Activated CD8-positive, alpha-beta memory T cell treated with anti-CD3 and anti-CD28 coated beads, Interleukin-2, amount 50 U/mL, for 24 hours (primary cell): ENCODE measurements around the gene RPL12.
A peak's percentile ranks its signal among the peaks of the same experiment; 100 is the strongest.

Experiments
- DNase-seq: peaks from one replicate; pipeline ENCODE4 v3.0.0-alpha.2; 2020; ENCODE audit errors: extremely low read depth

Gene RPL12

DNA sequence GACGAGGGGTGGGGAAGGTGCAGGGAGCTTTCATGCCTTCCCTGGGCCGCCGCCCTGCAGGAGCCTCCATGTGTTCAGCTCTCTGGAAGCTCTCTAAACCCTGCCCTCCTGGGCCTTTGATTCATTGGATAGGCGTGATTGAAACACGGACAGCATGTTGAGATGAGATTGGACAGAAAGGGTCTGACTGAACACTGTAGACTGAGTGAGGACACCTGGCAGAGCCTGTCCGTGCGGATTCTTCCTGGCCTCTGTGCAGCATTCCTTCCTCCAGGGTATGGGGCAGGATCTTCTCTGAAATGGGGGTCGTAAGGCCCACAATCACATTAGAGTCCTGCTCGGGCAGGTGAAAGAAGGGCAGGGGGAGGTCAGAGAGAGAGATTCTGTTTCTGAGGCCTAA lies 12.8 kb downstream of the RPL12 start:
- no peak for DNase-seq

DNA sequence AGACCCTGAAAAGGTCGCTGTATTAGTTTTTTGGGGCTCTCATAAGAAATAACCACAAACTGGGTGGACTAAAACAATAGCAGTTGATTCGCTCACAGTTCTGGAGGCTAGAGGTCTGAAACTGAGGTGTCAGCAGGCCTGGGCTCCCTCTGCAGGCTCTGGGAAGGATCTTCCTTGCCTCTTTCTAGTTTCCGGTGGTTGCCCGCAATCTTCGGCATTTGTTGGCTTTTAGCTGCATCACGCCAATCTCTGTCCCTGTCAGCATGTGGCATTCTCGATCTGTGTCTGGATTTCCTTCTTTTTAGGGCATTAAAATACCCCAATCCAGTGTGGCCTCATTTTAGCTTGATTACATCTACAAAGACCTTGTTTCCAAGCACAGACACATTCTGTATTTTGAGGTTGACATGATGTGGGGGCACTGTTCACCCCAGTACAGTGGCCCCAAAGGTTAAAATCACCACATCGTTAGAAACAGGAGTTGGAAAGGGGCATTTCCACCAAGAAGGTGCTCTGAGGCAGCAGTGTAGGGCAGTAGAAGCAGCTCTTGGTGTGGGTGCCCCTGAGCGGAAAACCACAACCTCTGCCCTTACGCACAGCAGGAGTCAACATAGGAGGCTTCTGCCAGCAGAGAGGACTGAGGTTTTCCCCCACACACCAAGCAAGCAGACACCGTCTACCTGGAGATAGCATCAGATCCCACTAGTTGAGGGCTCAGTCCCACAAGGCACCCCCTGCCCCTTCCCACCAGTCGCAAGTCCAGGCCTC lies 13.5 kb downstream of the RPL12 start:
- DNase-seq, result no peak

DNA sequence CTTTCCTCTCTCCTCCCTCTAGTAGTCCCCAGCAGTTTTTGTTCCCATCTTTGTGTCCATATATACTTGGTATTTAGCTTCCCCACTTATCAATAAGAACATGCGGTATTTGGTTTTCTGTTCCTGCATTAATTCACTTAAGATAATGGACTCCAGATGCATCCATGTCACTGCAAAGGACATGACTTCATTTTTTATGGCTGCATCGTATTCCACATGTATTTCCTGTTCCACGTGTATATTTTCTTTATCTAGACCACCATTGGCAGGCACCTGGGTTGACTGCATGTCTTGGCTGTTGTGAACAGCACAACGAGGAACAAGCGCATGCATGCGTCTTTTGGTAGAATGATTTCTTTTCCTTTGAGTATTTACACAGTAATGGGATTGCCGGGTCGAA lies 20.8 kb downstream of the RPL12 start:
- no peak for DNase-seq

DNA sequence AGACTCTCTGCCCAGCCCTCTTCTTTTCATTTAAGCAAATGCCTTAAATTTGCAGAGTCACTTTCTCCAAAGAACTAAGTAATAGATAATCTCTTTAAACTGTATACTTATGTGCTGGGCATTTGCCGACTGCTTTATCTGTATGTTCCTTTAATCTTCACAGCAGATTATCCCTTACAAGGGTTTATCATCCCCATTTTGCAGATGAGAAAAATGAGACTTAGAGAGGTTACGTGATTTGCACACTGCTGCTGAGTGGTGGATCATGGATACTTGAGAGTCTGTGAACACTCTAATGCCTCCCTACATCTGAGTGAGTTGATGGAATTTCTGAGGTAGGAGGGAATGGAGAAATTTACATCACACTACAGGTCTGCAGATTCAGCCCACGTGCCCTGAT lies 22.9 kb downstream of the RPL12 start:
- no peak for DNase-seq

DNA sequence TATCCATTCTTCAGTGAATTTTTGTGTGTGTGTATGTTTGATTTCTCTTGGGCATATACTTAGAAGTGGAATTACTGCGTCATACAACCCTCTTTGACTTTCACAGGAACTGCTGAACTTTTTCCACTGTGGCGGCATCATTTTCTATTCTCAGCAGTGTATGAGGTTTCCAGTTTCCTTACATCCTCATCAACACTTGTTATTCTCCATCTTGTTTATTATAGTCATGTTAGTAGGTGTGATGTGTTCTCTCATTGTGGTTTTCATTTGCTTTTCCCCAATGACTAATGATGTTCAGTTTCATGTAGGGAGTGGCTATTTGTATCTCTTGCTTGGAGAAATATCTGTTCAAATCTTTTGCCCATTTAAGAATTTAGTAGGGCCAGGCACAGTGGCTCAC lies 24.4 kb downstream of the RPL12 start:
- no peak for DNase-seq

DNA sequence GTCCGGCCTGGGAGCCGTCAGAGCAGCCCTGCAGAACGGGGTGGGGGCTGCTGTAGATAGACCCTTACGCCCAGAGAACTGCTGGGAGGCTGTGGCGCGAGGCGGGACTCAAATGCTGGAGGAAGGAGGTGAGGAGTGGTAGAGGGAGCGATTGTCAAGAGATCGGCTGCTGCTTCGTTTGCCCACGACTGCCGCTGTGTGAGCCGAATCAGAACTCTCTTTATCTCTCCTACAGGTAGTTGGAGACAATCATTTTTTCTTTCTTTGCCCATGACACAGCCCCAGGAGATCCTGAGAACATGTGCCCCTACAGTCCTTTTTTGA lies 26.6 kb downstream of the RPL12 start:
- no peak for DNase-seq

DNA sequence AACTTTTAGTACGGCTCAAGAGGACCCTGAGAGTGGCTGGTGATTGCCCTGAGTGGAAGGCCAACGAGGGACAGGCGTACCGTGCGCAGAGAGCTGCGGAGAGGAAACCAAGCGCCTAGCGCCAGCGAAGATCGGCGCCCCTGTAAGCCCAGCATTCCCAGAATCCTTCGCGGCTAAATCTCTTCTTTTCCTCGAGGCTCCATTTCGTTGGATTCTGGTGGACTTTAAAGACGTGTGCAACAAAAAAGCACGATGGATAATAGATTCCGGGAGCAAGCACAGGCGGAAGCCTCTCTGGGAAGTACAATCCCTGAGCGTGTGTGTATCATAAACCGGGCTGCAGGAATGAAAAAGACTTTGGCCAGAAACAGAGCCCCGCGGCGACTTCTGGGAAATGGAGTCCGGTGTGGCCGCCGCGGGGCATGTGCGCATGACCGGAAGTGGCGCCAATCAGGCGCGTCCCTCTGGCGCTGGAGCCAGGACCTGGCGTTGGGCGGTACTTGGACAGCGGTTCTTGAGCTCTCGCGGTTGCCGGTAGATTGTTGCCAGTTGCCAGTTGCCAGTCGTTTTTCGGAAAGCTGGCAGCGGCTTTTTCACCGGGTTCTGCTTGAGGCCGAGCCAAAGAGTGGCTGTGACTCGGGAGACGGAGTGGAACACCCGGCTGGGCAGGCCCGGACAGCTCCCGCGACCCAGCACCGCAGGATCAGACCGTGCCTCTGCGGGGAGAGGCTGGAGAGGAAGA lies 27.1 kb downstream of the RPL12 start, which contains the start of gene ZNF79:
Gene ZNF79 (plus strand): TSS at position 449 of the 742 bp plus-strand sequence. CDS start 406 bp downstream, outside the sequence.
- peak; percentile 89 for DNase-seq

DNA sequence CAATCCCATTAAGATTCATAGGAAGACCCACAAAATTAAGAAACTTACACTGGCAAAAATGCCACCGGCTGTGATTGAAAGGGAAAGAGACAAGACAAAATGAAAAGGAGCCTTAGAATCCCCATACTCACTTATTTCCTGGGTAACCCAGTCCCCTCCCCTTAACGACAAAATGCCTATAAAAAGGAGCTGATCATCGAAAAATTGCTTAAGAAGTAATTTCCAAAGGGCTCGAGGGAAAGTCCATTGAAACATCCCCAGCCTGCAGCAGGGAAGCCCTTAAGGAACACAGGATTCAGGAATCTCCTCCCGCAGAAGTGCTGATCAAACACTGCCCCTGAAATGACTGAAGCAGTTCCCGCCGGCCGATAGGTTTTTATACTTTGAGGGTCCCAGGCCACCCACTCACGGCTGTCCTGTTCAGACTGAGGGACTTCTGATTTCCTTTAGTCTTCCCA lies 27.7 kb downstream of the RPL12 start:
- DNase-seq, result no peak

DNA sequence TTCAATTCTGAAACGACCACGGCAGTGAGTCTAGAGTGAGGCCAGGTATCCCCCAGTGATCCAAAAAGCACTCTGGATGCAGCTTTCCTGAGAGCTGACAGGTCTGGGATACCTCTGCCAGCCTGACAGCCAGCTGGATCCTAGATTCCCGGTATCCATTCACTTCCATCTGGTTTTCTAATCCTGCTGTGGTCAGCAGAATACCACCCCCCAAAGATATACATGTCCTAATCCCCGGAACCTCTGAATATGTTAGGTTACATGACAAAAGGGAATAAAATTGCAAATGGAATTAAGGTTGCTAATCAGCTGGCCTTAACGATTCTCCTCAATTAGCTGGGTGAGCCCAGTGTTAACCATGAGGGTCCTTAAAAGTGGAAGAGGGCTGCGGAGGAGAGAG lies 28.4 kb downstream of the RPL12 start:
- no peak for DNase-seq

DNA sequence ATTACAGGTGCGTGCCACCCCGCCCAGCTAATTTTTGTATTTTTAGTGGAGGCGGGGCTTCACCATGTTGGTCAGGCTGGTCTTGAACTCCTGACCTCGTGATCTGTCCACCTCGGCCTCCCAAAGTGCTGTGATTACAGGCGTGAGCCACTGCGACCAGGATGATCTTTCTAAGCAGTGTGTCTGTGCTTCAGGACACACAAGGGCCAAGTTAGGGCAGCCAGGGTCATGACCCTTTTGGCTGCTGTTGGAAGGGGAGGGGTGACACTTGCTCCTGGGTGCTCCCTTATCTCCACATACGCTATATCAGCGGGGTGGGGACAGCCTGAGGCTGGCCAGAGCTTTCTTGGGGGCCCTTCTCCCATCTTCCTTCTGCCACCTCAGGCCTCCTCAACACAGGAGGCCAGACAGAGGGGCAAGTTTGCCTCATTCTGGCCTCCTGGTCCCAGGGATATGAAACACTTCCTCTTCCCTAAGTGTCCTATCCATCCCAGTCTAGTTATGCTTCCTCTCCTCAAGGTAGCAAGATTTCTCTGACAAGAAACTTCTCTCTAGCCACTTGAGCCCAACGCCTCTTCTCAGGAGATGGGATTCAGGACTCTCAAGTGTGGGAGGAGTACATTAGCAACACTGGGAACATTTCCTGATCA lies 28.9 kb downstream of the RPL12 start:
- DNase-seq, result no peak

DNA sequence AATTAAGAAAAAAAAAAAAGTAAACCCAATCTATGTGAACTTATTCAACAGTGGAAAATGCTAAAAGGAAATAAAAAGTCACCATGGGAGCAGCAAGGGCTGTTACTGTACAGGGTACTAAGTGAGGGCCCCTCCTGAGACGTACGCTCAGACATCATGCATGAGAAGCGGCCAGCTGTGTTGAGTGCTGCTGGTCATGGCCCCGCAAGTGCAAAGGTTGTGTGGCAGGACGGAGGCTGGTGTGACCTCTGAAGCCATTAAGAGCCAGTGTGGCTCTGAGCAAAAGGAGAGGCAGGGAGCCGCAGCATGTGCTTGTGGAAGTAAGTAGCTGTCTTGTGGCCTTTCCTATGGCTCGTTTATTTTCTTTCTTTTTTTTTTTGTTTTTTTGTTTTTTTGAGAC lies 30.1 kb downstream of the RPL12 start:
- DNase-seq, result no peak

DNA sequence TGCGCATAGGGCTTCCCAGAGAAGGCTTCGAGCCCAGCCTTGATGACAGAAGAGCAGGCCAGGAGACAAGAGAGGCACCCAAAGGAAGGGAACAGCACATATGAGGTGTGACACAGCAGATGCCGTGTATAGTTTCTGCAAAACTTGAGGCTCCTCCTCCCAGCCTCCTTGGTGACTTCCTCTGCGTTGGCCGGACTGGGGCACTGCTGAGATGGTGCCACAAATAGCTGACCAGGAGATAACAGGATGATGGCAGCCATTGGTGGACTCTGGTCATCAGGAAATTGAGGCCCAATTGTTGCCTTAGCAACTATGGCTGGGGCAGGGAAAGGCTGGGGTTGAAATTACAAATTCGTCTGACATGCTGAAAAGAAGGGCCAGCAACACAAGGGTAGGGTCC lies 31.9 kb downstream of the RPL12 start:
- no peak for DNase-seq

DNA sequence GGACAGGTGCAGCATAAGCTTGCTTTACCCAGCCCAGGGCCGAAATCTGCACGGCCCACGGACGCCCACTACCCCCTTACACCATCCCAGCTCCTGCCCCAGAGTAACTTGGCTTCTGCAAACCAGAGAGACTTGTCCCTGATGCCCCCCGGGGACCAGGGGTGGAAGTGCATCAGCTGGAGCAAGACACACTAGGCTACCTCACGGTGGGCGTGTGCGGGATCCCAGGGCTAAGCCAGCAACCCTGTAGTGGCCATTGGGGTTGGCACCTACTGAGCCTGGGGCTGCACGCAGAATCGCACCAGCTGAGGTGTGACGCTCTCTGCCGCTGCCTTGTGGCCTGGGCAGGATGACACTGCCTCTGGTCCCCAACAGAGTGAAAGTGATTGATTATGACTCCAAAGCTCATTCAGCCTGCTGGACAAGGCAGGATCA lies 33.2 kb downstream of the RPL12 start:
- no peak for DNase-seq

DNA sequence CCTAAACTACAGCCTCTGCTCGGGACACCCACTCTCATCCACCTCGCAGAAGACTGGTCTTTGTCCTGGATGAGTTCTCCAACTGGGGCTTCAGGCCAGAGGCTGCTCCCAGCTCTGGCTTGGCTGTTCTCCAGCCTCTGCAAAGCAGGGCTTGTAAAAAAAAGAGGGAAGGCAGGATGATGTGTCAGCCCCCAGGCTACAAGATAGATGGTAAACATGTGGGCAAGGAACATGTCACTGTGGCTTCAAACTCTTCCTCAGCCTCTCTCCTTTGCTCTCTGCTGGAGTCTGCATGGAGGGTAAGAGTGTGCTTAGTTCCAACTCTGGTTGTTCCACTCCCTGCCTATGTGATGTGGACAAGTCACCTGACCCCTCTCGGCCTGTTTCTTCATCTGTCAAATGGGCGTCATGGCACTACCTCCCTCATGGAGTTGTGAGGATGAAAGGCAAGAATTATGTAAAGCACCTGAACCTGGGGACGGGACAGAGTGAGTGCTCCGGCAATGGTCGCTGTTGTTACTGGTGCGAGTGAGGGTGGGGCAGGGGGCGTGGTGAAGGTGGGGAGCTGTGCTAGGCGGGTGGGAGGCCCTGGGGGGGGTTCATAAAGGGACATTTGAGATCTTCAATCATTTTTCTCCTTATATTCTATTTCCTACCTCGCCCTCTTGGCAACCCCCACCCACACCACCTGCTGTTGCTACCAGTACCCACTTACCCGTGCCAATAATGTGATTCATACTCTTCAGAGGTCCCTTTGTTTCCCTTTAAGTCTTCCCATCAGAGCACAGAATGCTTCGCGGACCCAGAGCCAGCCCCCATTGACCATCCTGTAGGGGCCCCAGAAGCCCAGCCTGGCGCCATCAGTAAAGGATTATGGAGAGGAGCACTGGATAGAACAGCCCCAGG lies 33.8 kb downstream of the RPL12 start:
- DNase-seq, result no peak

DNA sequence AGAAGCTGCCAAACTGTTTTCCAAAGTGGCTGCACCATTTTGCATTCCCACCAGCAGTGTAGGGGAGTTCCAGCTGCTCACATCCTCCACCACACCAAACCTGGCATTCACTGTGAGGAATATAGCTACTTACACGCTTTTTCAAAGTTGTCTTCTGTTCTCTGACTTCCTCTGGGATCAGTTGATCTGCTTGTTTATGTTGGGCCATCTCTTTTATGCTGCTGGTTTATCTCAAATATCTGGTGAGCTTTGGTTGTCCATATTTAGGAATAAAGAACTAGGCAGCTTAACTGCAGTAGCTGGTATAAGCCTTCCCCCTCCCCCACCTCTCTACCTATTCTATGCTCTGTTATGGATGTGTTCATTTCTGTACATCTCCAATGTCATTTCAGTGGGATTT lies 35.5 kb downstream of the RPL12 start:
- DNase-seq, result no peak

DNA sequence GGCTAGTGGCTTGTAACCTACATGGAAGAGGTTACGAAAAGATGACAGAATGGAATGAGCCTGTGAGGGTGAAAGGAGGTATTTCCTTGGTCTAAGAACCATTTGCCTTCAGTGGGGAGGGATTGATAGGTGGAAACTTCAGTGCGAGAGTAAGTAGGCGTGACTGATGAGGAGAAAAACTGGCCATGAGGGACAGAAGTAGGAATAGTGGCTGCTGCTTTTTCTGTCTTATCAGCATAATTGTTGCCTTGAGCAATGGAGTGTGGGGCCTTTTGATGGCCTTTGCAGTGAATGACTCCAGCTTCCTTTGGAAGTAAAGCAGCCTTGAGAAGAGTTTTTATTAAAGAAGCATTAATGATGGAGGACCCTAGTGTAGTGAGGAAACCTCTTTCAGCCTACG lies 36.1 kb downstream of the RPL12 start:
- DNase-seq, result no peak

DNA sequence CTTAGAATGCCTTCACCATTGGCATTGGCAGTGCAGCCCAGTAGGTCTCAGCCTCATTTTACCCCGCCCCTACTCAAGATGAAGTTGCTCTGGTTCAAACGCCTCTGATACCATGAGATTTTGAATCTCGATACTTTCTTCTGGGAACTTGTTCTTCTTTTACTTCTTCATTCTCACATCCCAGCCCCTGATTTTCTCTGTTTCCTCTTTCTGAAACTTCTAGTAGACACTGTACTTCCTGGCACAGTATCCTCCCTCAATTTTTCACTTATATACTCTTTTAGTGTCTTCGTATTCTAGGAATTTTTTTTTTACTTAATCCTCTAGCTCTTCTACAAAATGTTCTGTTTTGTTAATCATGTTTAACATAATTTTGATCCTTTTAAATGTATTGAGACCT lies 40.1 kb downstream of the RPL12 start:
- no peak for DNase-seq

DNA sequence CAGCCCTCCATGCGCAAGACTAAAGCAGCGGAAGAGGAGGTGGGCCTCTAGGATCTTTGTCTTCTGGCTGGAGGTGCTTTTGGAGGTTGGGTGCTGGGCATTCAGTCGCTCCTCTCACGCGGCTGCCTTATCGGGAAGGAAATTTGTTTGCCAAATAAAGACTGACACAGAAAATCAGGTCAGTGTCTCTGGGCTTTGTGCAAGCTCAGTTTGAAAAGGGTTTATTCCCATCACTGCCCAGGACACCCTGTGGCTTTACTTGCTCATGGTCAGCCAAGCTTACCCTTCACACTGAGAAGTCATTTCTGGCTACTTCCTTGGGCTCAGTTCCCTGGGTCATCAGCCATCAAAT lies 43.7 kb downstream of the RPL12 start:
- no peak for DNase-seq

DNA sequence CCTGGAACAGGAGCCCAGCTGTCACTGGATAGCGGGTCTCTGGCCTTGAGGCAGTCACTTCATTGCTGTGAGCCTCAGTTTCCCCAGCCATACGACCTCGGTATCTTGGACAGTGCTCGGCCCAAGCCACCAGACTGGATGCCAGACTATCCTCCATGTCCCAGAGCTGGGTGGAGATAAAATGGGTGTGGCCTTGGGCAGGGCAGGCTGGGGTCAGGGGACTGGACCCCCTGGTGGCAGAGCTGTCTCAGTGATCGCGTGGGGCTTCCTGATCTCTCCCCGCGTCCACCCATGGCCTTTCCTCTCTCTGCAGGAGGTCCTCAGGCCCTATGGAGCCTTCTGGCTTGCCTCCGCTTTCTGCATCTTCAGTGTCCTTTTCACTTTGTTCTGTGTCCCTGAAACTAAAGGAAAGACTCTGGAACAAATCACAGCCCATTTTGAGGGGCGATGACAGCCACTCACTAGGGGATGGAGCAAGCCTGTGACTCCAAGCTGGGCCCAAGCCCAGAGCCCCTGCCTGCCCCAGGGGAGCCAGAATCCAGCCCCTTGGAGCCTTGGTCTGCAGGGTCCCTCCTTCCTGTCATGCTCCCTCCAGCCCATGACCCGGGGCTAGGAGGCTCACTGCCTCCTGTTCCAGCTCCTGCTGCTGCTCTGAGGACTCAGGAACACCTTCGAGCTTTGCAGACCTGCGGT lies 44.3 kb downstream of the RPL12 start:
- DNase-seq, result no peak

DNA sequence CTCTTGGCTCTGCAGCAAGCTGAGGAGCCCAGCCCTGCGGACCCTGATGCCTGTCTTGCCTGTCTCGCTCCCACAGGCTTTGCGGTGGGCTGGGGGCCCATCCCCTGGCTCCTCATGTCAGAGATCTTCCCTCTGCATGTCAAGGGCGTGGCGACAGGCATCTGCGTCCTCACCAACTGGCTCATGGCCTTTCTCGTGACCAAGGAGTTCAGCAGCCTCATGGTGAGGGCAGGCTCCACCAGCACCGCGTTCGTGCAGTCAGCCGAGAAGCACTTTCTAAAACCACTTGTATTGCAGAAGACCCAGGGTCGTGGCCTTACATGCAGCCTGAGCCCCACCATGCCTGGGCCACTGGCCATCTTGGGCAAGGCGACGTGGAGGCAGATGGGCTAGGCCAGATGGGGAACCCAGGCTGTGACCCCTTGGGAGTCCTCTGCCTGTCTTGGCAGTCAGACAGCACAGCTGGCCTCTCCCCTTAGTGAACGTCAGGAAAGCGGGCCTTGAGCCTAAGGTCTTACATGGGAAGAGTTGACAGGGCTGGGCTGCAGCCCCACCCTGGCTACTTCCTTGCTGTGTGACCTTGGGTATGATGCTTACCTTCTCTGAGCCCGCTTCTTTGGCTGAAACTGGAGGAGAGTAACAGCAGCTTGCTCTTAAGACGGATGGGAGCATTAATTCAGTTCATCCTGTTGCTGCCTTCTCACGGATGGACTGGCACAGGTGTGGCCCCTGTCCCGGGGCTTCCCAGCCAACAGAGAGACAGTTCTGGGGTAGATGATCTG lies 45.7 kb downstream of the RPL12 start:
- no peak for DNase-seq

DNA sequence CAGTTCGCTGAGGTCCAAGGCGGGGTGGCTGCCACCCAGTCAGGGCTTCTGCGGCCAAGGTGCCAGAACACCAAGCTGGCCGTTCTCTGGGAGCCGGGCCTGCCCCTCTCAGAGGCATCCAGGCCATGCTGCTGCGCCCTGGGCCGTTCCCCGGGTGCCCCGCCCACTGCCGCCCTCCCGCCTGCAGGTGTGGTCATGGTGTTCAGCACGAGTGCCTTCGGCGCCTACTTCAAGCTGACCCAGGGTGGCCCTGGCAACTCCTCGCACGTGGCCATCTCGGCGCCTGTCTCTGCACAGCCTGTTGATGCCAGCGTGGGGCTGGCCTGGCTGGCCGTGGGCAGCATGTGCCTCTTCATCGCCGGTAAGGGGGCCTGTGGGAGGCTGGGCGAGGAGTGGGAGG lies 46.6 kb downstream of the RPL12 start:
- DNase-seq, result no peak
